DMS53 (cell line): ENCODE results near the gene ZNF823.

Experiments used
- DNase-seq: peaks from one replicate; lab custom pipeline; 2025; lab: John Stamatoyannopoulos, UW

Gene ZNF823

GRCh38 chr19:11737964-11738745 lies 591 bp downstream of the ZNF823 start:
- peak; percentile 83 for DNase-seq

GRCh38 chr19:11736696-11737095 lies 2.0 kb downstream of the ZNF823 start:
- no peak for DNase-seq

- DNase-seq, result peak; percentile 5
Measured at GRCh38 chr19:11735375-11735774, 3.4 kb downstream of the ZNF823 start.

- no peak for DNase-seq
Measured at GRCh38 chr19:11729586-11729985, 9.2 kb downstream of the ZNF823 start.

GRCh38 chr19:11722414-11722813 lies 16.3 kb downstream of the ZNF823 start:
- no peak for DNase-seq

- DNase-seq, result no peak
Measured at GRCh38 chr19:11721681-11722080, 17.1 kb downstream of the ZNF823 start.

- DNase-seq, result no peak
Measured at GRCh38 chr19:11710313-11710712, 28.4 kb downstream of the ZNF823 start.

GRCh38 chr19:11708457-11708856 lies 30.3 kb downstream of the ZNF823 start:
- DNase-seq, result no peak

- no peak for DNase-seq
Measured at GRCh38 chr19:11705474-11705873, 33.3 kb downstream of the ZNF823 start.

- no peak for DNase-seq
Measured at GRCh38 chr19:11704626-11705025, 34.1 kb downstream of the ZNF823 start.

GRCh38 chr19:11699931-11700794 lies 38.6 kb downstream of the ZNF823 start:
- DNase-seq, result peak; percentile 70

- DNase-seq, result no peak
Measured at GRCh38 chr19:11698231-11698630, 40.5 kb downstream of the ZNF823 start.

GRCh38 chr19:11697284-11697855 lies 41.4 kb downstream of the ZNF823 start:
- DNase-seq, result no peak

GRCh38 chr19:11694533-11695439 lies 44.0 kb downstream of the ZNF823 start:
- DNase-seq, result peak; percentile 95

- DNase-seq, result peak; percentile 87
Measured at GRCh38 chr19:11693505-11694499, 44.9 kb downstream of the ZNF823 start.

GRCh38 chr19:11692127-11692790 lies 46.5 kb downstream of the ZNF823 start:
- DNase-seq, result no peak

GRCh38 chr19:11685676-11686650 lies 52.8 kb downstream of the ZNF823 start:
- no peak for DNase-seq

- no peak for DNase-seq
Measured at GRCh38 chr19:11684987-11685675, 53.6 kb downstream of the ZNF823 start.
